T-helper 1 cell treated with Interleukin-12 subunit alpha and Interleukin-12 subunit beta and Interleukin-4 antibody, amounts not matched to agents 30 μg/mL and 1 μg/mL, for 36 hours (primary cell): ENCODE results near the gene KRTAP1-4.
"Not testable (repeated sequence)": the region's sequence is repeated elsewhere in the genome, so short reads cannot be mapped to it uniquely, and the experiment has no call there.

Experiments
- H3K27ac Mint-ChIP-seq: one replicate; pipeline ENCODE4 v1.8.0; 2021; ENCODE audit warnings: mild to moderate bottlenecking, mixed read lengths
- H3K27me3 Mint-ChIP-seq: one replicate; pipeline ENCODE4 v1.8.0; 2021; ENCODE audit warnings: low read depth, mixed read lengths
- H3K36me3 Mint-ChIP-seq: one replicate; pipeline ENCODE4 v1.8.0; 2021; ENCODE audit warnings: low read depth, mixed read lengths
- H3K4me1 Mint-ChIP-seq: one replicate; pipeline ENCODE4 v1.8.0; 2021; ENCODE audit warnings: low read depth, mixed read lengths
- H3K4me3 Mint-ChIP-seq: one replicate; pipeline ENCODE4 v1.8.0; 2021; ENCODE audit warnings: mild to moderate bottlenecking, moderate library complexity, mixed read lengths
- H3K9me3 Mint-ChIP-seq: one replicate; pipeline ENCODE4 v1.8.0; 2021; ENCODE audit warnings: mixed read lengths

KRTAP1-4 gene

GRCh38 chr17:41004397-41004796, 25.6 kb downstream of the KRTAP1-4 start:
- Mint-ChIP-seq H3K27me3 (peaks cover 3% of the 10 kb centered on the region), H3K4me1 (no peaks in the 10 kb centered on the region), H3K27ac (no peak overlapping the region), H3K4me3 (no peak overlapping the region), H3K36me3 (no peaks in the 10 kb centered on the region), H3K9me3 (no peaks in the 10 kb centered on the region)

- Mint-ChIP-seq H3K27ac (no peak overlapping the region), H3K27me3 (peaks cover 3% of the 10 kb centered on the region), H3K36me3 (no peaks in the 10 kb centered on the region), H3K4me1 (no peaks in the 10 kb centered on the region), H3K4me3 (no peak overlapping the region), H3K9me3 (no peaks in the 10 kb centered on the region)
Observed at GRCh38 chr17:41003926-41004325, 26.1 kb downstream of the KRTAP1-4 start.

DNA sequence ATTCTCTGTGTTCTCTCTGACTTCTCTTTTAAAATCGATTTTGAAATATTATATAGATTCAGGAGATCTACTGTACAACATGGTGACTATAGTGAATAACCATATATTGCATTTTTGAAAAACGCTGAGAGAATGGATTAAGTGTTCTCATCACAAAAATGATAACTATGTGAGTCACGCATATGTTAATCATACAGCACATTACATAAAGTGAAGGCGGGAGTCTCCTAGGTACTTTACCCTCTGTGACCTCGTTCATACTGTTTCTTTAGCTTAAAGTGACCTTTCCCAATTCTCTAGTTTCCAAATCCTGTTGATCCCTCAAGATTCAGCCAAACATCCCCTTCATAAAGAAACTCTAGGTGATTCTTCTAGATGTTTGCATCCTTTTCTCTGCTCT, 27.2 kb downstream of the KRTAP1-4 start:
- H3K27me3 Mint-ChIP-seq, result peaks cover 10% of the 10 kb centered on the region
- H3K4me3 Mint-ChIP-seq, result no peak overlapping the region
- no peaks in the 10 kb centered on the region for H3K9me3 Mint-ChIP-seq
- no peaks in the 10 kb centered on the region for H3K4me1 Mint-ChIP-seq
- no peaks in the 10 kb centered on the region for H3K36me3 Mint-ChIP-seq
- H3K27ac Mint-ChIP-seq, result no peak overlapping the region

GRCh38 chr17:41001795-41002194, 28.2 kb downstream of the KRTAP1-4 start:
- Mint-ChIP-seq H3K27me3 (peaks cover 18% of the 10 kb centered on the region), H3K36me3 (no peaks in the 10 kb centered on the region), H3K27ac (no peak overlapping the region), H3K4me1 (no peaks in the 10 kb centered on the region), H3K9me3 (no peaks in the 10 kb centered on the region), H3K4me3 (no peak overlapping the region)

GRCh38 chr17:40999563-40999962, 30.4 kb downstream of the KRTAP1-4 start, which contains the start of gene KRTAP3-2:
Gene KRTAP3-2 (minus strand): TSS chr17:40999906. CDS start chr17:40999853, 53 bp downstream.
- H3K4me1 Mint-ChIP-seq, H3K9me3 Mint-ChIP-seq, H3K27ac Mint-ChIP-seq, H3K4me3 Mint-ChIP-seq, H3K36me3 Mint-ChIP-seq: not testable (repeated sequence)
- H3K27me3 Mint-ChIP-seq, result peaks cover 25% of the 10 kb centered on the region

DNA sequence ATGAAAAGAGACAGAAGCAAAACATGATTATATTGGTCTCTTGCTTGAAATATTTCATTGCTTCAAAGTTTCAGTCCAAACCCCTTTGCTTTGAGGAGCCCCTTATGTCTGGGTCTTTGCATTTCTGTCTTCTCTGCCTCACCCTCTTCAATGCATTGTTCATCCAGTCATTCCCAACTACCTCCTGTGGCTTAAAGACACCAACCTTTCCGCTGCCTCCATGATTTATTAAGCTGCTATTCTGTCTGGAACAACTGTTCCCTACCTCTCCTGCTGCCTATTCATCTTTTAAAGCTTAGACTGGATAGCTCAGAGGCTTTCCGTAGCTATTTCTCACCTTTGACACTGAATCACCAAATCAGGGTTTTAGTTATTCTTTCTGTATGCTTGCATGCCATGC, 32.6 kb downstream of the KRTAP1-4 start:
- H3K27ac Mint-ChIP-seq, result no peak overlapping the region
- no peaks in the 10 kb centered on the region for H3K36me3 Mint-ChIP-seq
- no peaks in the 10 kb centered on the region for H3K9me3 Mint-ChIP-seq
- H3K4me3 Mint-ChIP-seq, result no peak overlapping the region
- no peaks in the 10 kb centered on the region for H3K4me1 Mint-ChIP-seq
- peaks cover 36% of the 10 kb centered on the region for H3K27me3 Mint-ChIP-seq

DNA sequence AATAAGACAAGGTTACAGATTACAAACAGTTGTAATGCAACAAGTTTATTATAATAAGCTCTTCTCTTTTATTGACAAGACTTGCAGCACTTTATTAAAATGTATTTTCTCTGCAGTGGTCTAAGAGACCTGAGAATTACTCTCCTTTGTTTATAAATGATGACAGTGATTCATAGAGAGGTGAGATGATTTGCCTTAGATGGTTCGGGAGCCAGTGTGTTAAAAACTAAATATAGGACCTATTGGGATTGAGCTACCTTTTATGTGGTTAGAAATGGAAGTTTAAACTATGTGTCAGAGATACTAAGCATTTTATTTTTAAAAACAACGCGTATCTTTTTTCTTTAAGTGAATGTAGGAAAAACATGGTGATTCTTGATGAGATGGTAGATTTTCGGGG, 33.2 kb downstream of the KRTAP1-4 start:
- H3K4me1 Mint-ChIP-seq, result no peaks in the 10 kb centered on the region
- no peaks in the 10 kb centered on the region for H3K9me3 Mint-ChIP-seq
- H3K27ac Mint-ChIP-seq, result no peak overlapping the region
- no peak overlapping the region for H3K4me3 Mint-ChIP-seq
- no peaks in the 10 kb centered on the region for H3K36me3 Mint-ChIP-seq
- H3K27me3 Mint-ChIP-seq, result peaks cover 41% of the 10 kb centered on the region

DNA sequence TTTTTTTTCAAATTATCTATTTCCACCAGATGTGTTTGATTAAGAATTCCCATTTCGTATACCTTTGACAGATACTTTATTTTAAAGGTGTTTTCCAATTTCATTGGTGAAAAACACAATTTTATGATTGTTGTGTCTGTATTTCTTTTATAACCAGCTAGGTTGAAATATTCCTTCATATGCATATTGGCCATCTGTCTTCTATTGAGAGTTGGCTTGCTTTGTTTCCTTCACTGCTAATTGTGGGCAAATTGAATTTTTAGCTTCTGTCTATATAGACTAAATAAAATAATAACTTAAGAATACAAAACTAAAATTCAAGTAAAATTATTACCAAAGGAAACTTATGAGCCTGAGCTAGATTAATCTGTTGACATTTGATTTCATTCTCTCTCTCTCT, 34.9 kb downstream of the KRTAP1-4 start:
- Mint-ChIP-seq H3K27ac (no peak overlapping the region), H3K4me1 (no peaks in the 10 kb centered on the region), H3K36me3 (no peaks in the 10 kb centered on the region), H3K9me3 (no peaks in the 10 kb centered on the region), H3K27me3 (peaks cover 48% of the 10 kb centered on the region), H3K4me3 (no peak overlapping the region)

DNA sequence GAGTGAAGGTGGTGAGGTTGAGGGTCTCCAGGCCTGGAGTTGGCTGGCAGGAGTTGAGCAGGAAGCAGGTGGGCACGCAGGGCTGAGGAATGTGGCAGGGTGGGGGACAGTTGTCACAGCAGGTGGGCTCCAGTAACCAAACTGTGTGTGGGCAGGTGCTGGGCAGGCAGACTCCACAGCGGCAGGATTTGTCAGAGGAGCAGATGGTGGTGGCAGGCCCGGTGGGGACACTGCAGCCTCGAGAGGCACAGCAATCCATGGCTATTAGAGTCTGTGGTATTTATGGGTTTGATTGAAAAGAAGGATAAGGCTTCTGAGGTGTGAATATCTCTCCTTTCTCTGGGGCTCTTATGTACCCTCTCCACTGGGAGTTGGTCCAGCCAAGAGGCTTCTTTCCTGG, 36.2 kb downstream of the KRTAP1-4 start, which contains the start of gene KRTAP3-3:
Gene KRTAP3-3 (minus strand): TSS at position 326 of the 400 bp plus-strand sequence. CDS start 67 bp downstream, at position 259.
- H3K27ac Mint-ChIP-seq, result no peak within 1 kb of the TSS
- no peaks in the 10 kb centered on the region for H3K9me3 Mint-ChIP-seq
- no peaks in the 10 kb centered on the region for H3K4me1 Mint-ChIP-seq
- peaks cover 48% of the 10 kb centered on the region for H3K27me3 Mint-ChIP-seq
- no peak within 1 kb of the TSS for H3K4me3 Mint-ChIP-seq
- no peaks in the 10 kb centered on the region for H3K36me3 Mint-ChIP-seq

GRCh38 chr17:40993084-40993483, 36.9 kb downstream of the KRTAP1-4 start:
- peaks cover 41% of the 10 kb centered on the region for H3K27me3 Mint-ChIP-seq
- no peaks in the 10 kb centered on the region for H3K36me3 Mint-ChIP-seq

GRCh38 chr17:40992666-40993065, 37.3 kb downstream of the KRTAP1-4 start:
- Mint-ChIP-seq H3K4me3 (no peak overlapping the region), H3K27me3 (peaks cover 39% of the 10 kb centered on the region), H3K4me1 (no peaks in the 10 kb centered on the region), H3K36me3 (no peaks in the 10 kb centered on the region), H3K27ac (no peak overlapping the region), H3K9me3 (no peaks in the 10 kb centered on the region)

More at GRCh38 chr17:40993084-40993483, 36.9 kb downstream of the KRTAP1-4 start:
- H3K27ac Mint-ChIP-seq, result no peak overlapping the region
- H3K4me3 Mint-ChIP-seq, result no peak overlapping the region
- no peaks in the 10 kb centered on the region for H3K4me1 Mint-ChIP-seq
- H3K9me3 Mint-ChIP-seq, result no peaks in the 10 kb centered on the region

DNA sequence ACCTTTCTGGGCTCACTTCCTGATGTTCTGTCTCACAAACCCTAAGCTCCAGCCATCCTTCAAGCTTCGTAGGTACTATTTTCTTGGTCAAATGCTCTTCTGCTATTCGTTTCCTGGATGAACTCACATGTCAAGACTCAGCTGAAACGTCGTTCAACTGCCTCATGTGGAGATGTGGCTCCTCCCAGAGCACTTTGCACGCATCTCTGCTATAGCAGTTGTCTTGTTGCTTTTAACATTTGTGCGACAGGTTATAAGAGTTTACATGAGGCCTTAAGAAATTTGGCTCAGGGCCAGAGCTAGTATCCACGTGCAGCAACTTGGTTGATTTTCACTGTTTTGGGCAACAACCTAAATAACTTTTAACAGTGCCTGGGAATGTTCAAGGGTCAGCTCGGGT, 43.1 kb downstream of the KRTAP1-4 start:
- Mint-ChIP-seq H3K4me3 (no peak overlapping the region), H3K36me3 (no peaks in the 10 kb centered on the region), H3K27ac (no peak overlapping the region), H3K9me3 (no peaks in the 10 kb centered on the region), H3K4me1 (no peaks in the 10 kb centered on the region), H3K27me3 (peaks cover 26% of the 10 kb centered on the region)

GRCh38 chr17:40984226-40984625, 45.8 kb downstream of the KRTAP1-4 start, which contains the start of gene KRT40:
Gene KRT40 (minus strand): TSS chr17:40984326. CDS start chr17:40984273, 53 bp downstream.
- no peaks in the 10 kb centered on the region for H3K4me1 Mint-ChIP-seq
- no peaks in the 10 kb centered on the region for H3K9me3 Mint-ChIP-seq
- H3K27me3 Mint-ChIP-seq, result peaks cover 18% of the 10 kb centered on the region
- no peak within 1 kb of the TSS for H3K4me3 Mint-ChIP-seq
- no peak within 1 kb of the TSS for H3K27ac Mint-ChIP-seq
- no peaks in the 10 kb centered on the region for H3K36me3 Mint-ChIP-seq

DNA sequence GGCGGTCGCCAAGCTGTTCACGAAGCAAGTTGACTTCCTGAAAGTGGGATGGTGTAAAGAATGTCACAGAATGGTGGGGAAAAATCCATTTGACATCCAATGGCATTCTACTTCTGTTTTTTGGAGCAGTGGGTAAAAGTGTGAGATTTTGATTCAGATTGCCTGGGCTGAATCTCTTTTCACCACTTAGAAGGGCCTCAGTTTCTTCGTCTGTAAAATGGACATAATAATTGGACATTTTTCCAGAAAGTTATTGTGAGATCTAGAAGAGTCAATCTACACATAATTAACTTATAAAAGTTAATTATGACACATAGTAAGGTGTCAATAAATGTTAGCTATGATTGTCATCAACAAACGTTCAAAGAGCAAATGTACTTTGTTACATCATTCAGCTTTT, 48.9 kb downstream of the KRTAP1-4 start:
- Mint-ChIP-seq H3K27ac (no peak overlapping the region), H3K4me3 (no peak overlapping the region)

GRCh38 chr17:40980596-40980995, 49.4 kb downstream of the KRTAP1-4 start:
- no peaks in the 10 kb centered on the region for H3K4me1 Mint-ChIP-seq
- peaks cover 8% of the 10 kb centered on the region for H3K27me3 Mint-ChIP-seq
- no peak overlapping the region for H3K4me3 Mint-ChIP-seq
- no peak overlapping the region for H3K27ac Mint-ChIP-seq
- H3K9me3 Mint-ChIP-seq, result no peaks in the 10 kb centered on the region
- no peaks in the 10 kb centered on the region for H3K36me3 Mint-ChIP-seq

More for the DNA sequence above, 48.9 kb downstream of the KRTAP1-4 start:
- Mint-ChIP-seq H3K9me3 (no peaks in the 10 kb centered on the region), H3K36me3 (no peaks in the 10 kb centered on the region), H3K4me1 (no peaks in the 10 kb centered on the region), H3K27me3 (peaks cover 10% of the 10 kb centered on the region)

- peaks cover 12% of the 10 kb centered on the region for H3K27me3 Mint-ChIP-seq
- H3K9me3 Mint-ChIP-seq, result no peaks in the 10 kb centered on the region
- no peaks in the 10 kb centered on the region for H3K4me1 Mint-ChIP-seq
- H3K27ac Mint-ChIP-seq, result no peak overlapping the region
- no peak overlapping the region for H3K4me3 Mint-ChIP-seq
- H3K36me3 Mint-ChIP-seq, result no peaks in the 10 kb centered on the region
Observed at GRCh38 chr17:40980117-40980516, 49.9 kb downstream of the KRTAP1-4 start.
